ENCODE data around the gene SCEL.

DNA sequence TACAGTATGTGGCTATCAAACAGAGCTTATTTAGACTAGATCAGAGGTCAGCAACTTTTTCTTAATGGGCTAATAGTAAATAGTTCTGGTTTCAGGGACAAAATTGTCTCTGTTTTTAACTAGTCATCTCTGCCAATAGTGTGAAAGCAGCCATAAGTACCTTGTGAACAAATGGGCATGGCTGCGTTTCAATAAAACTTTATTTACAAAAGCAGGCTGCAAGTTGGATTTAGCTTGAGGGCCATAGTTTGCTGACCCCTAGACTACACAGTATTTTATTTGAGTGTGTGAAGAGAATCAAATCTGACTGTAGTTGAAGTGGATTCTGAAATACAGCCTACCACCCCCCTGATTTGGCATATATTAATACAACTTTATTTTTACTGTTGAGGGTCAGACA lies 75.6 kb downstream of the SCEL start:
- TF ChIP-seq CTCF (IDR thresholded peaks at IDR 0.05; ENCODE audit: low read length) (no peak), EZH2 (IDR thresholded peaks at IDR 0.05; ENCODE audit: borderline replicate concordance, low read length) (no peak)
